Activated T-helper 1 cell treated with anti-CD3 and anti-CD28 coated beads, Interleukin-12 subunit alpha, Interleukin-12 subunit beta, Interleukin-2, Interleukin-4 antibody, amounts not matched to agents 30 ng/mL and 10 ng/mL and 1 ng/mL, durations not matched to agents 14 hours and 24 hours and 36 hours (primary cell): ENCODE results near the gene NR2C2AP. TPM values are rescaled to one million over a fixed set of nuclear protein-coding genes. Genes with fewer than 3 reads are reported as not detected.

Experiments used
- DNase-seq: peaks from one replicate; pipeline ENCODE4 v3.0.0; 2021; ENCODE audit warnings: low spot score
- H3K27ac Mint-ChIP-seq: one replicate; pipeline ENCODE4 v1.8.0; 2021; ENCODE audit warnings: mild to moderate bottlenecking, mixed read lengths
- H3K27me3 Mint-ChIP-seq: one replicate; pipeline ENCODE4 v1.8.0; 2022; ENCODE audit warnings: mild to moderate bottlenecking, moderate library complexity, mixed read lengths; ENCODE audit not compliant: insufficient read depth
- H3K36me3 Mint-ChIP-seq: one replicate; pipeline ENCODE4 v1.8.0; 2021; ENCODE audit warnings: low read depth, mixed read lengths
- H3K4me1 Mint-ChIP-seq: one replicate; pipeline ENCODE4 v1.8.0; 2021; ENCODE audit warnings: low read depth, mixed read lengths
- H3K4me3 Mint-ChIP-seq: one replicate; pipeline ENCODE4 v1.8.0; 2021; ENCODE audit warnings: mild to moderate bottlenecking, moderate library complexity, mixed read lengths
- H3K9me3 Mint-ChIP-seq: one replicate; pipeline ENCODE4 v1.8.0; 2021; ENCODE audit warnings: mixed read lengths
- intact Hi-C: fragments of 100-400 bp; cut with micrococcal nuclease; formaldehyde crosslinking; loops from one replicate; pipeline ENCODE4 v1.15.1; 2024
- total RNA-seq: library from RNA; stranded (reverse); gene quantifications from 2 replicates; pipeline ENCODE4 v1.2.3, GENCODE V29; 2022

NR2C2AP gene
- total RNA-seq, 1 donor from 2014 or later = 52.0 TPM

GRCh38 chr19:19170053-19170872 is 33.0 kb downstream of the NR2C2AP start, which contains the start of gene MEF2B:
MEF2B (minus strand) TSS chr19:19170263; CDS start chr19:19150735, 19,528 bp downstream.
- Mint-ChIP-seq H3K4me3 (peak within 1 kb of the TSS; percentile 47), H3K4me1 (peaks cover 16% of the 10 kb centered on the region), H3K9me3 (no peaks in the 10 kb centered on the region), H3K27me3 (peaks cover 3% of the 10 kb centered on the region), H3K27ac (no peak within 1 kb of the TSS), H3K36me3 (peaks cover 3% of the 10 kb centered on the region)
- DNase-seq = peak; percentile 72
- intact Hi-C loops = loop anchor here (1.0 kb wide), 2 partner anchors 32 to 33 kb away; partner anchors contain the start of genes NR2C2AP and TMEM161A

GRCh38 chr19:19169236-19170052 is 33.8 kb downstream of the NR2C2AP start:
- H3K27ac Mint-ChIP-seq = no peak overlapping the region
- DNase-seq = no peak
- H3K4me3 Mint-ChIP-seq = no peak overlapping the region
- H3K9me3 Mint-ChIP-seq = no peaks in the 10 kb centered on the region
- intact Hi-C loops = loop anchor here (1.0 kb wide), 2 partner anchors 31 to 34 kb away; partner anchors contain the start of genes NR2C2AP and TMEM161A
- peaks cover 3% of the 10 kb centered on the region for H3K27me3 Mint-ChIP-seq
- peaks cover 3% of the 10 kb centered on the region for H3K36me3 Mint-ChIP-seq
- peaks cover 16% of the 10 kb centered on the region for H3K4me1 Mint-ChIP-seq

DNA sequence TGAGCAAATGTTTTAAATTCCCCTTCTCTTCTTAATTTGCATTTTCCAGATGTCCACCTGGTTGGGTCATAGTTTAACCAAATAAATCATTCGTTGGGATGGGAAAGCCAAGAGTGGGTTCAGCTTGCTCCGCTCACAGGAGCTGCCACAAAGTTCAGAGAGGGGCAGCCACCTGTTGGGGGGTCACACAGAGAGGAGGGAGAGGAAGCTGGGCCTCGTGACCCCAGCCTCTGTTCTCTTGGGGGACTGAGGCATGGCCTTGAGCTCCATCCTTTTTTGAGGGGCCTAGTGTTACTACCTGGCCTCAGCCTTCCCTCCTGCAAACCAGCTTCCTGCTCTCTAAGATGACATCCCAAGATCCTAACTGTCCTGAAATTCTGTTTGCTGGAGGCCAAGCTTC is 35.6 kb downstream of the NR2C2AP start:
- intact Hi-C loops = no loop called here
- peaks cover 3% of the 10 kb centered on the region for H3K27me3 Mint-ChIP-seq
- no peak for DNase-seq
- H3K4me3 Mint-ChIP-seq = no peak overlapping the region
- peaks cover 3% of the 10 kb centered on the region for H3K36me3 Mint-ChIP-seq
- no peak overlapping the region for H3K27ac Mint-ChIP-seq
- peaks cover 16% of the 10 kb centered on the region for H3K4me1 Mint-ChIP-seq
- no peaks in the 10 kb centered on the region for H3K9me3 Mint-ChIP-seq

GRCh38 chr19:19165396-19165795 is 37.8 kb downstream of the NR2C2AP start:
- Mint-ChIP-seq H3K27ac (peak overlapping the region; percentile 44), H3K27me3 (peaks cover 3% of the 10 kb centered on the region), H3K4me3 (no peak overlapping the region), H3K4me1 (peaks cover 9% of the 10 kb centered on the region), H3K9me3 (no peaks in the 10 kb centered on the region), H3K36me3 (no peaks in the 10 kb centered on the region)
- no peak for DNase-seq
- intact Hi-C loops = no loop called here

GRCh38 chr19:19162495-19162894 is 40.7 kb downstream of the NR2C2AP start:
- H3K4me1 Mint-ChIP-seq = no peaks in the 10 kb centered on the region
- no peak overlapping the region for H3K4me3 Mint-ChIP-seq
- H3K9me3 Mint-ChIP-seq = no peaks in the 10 kb centered on the region
- no peak overlapping the region for H3K27ac Mint-ChIP-seq
- intact Hi-C loops = no loop called here
- DNase-seq = no peak
- no peaks in the 10 kb centered on the region for H3K36me3 Mint-ChIP-seq
- H3K27me3 Mint-ChIP-seq = no peaks in the 10 kb centered on the region

- intact Hi-C loops = no loop called here
- Mint-ChIP-seq H3K27me3 (no peaks in the 10 kb centered on the region), H3K27ac (no peak overlapping the region), H3K4me1 (no peaks in the 10 kb centered on the region), H3K36me3 (peaks cover 2% of the 10 kb centered on the region), H3K9me3 (no peaks in the 10 kb centered on the region), H3K4me3 (no peak overlapping the region)
- no peak for DNase-seq
Observed at GRCh38 chr19:19160461-19161035, 42.7 kb downstream of the NR2C2AP start.

DNA sequence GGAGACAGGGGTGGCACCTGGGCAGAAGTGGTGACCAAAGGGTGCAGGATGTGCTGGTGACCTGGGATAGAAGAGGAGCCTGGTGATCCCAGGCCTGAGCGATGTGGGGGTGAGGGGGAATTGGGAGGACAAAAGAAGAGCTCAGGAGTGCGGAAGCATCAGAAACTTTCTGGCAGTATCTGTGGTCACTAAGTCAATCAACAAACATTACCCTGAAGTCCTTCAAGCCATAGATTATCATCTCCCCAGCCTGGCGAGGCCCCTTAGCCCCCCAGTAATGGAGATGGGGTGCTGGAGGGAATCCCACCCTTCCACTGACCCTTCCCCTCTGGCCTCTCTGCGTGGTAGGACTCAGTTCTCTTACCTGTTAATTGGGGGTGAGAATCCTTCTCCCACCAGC is 43.7 kb downstream of the NR2C2AP start:
- H3K9me3 Mint-ChIP-seq = no peaks in the 10 kb centered on the region
- no peak overlapping the region for H3K27ac Mint-ChIP-seq
- intact Hi-C loops = no loop called here
- H3K36me3 Mint-ChIP-seq = peaks cover 4% of the 10 kb centered on the region
- no peaks in the 10 kb centered on the region for H3K27me3 Mint-ChIP-seq
- DNase-seq = no peak
- no peak overlapping the region for H3K4me3 Mint-ChIP-seq
- H3K4me1 Mint-ChIP-seq = no peaks in the 10 kb centered on the region

DNA sequence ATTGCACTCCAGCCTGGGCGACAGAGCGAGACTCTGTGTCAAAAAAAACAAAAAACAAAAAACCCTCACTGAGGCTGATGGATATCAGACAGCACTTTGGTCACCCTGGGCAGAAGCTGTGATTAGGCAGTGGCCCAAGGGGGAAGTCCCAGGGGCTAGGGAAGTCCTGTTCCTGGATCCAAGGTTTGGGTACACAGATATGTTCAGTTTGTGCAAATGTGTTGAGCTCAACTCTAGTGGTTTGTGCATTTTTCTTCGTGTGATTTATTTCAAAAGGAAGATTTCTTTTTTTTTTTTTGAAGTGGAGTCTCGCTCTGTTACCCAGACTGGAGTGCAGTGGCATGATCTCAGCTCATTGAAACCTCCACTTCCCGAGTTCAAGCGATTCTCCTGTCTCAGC is 45.4 kb downstream of the NR2C2AP start:
- intact Hi-C loops = no loop called here
- Mint-ChIP-seq H3K27ac (no peak overlapping the region), H3K4me3 (no peak overlapping the region), H3K36me3 (peaks cover 4% of the 10 kb centered on the region), H3K9me3 (no peaks in the 10 kb centered on the region), H3K4me1 (no peaks in the 10 kb centered on the region), H3K27me3 (no peaks in the 10 kb centered on the region)
- no peak for DNase-seq

GRCh38 chr19:19155495-19156219 is 47.6 kb downstream of the NR2C2AP start:
- H3K27me3 Mint-ChIP-seq = no peaks in the 10 kb centered on the region
- H3K4me3 Mint-ChIP-seq = no peak overlapping the region
- intact Hi-C loops = no loop called here
- no peak for DNase-seq
- peaks cover 4% of the 10 kb centered on the region for H3K36me3 Mint-ChIP-seq
- H3K4me1 Mint-ChIP-seq = no peaks in the 10 kb centered on the region
- H3K27ac Mint-ChIP-seq = no peak overlapping the region
- H3K9me3 Mint-ChIP-seq = no peaks in the 10 kb centered on the region

DNA sequence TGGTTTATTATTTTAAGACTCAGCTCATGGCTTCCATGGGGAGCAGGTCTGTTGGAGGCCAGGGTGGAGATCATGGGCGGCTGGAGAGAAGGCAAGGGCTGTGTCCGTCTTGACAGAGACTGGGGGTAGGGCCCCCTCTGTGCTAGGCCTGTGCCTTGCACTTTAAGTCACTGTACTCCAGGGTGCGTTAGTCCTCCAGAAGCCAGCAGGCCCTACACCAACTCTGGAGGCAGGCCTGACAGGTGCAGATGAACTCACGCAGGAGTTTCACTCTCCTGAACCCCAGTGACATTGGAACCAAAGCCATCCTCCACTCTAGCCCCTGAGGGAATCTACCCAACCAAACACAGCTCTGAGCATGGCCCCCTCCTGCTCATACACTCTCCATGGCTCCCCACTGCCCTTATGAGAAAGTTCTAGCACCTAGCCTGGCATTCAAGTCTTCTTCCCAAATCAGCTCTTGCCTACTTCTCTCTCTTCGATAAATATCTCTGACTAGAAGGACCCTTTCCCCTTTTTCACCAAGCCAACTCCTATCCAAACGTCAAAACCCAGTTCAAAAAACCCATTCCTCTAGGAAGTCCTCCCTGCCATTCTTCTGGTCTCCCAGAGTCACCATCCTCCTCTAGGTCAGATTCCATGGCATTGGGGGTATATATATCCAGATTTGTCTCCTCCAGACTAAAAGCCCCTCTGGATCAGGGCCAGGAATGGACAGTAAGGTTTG is 48.3 kb downstream of the NR2C2AP start:
- Mint-ChIP-seq H3K4me1 (no peaks in the 10 kb centered on the region), H3K27me3 (no peaks in the 10 kb centered on the region), H3K27ac (no peak overlapping the region), H3K36me3 (peaks cover 4% of the 10 kb centered on the region), H3K4me3 (no peak overlapping the region), H3K9me3 (no peaks in the 10 kb centered on the region)
- intact Hi-C loops = no loop called here
- DNase-seq = no peak

DNA sequence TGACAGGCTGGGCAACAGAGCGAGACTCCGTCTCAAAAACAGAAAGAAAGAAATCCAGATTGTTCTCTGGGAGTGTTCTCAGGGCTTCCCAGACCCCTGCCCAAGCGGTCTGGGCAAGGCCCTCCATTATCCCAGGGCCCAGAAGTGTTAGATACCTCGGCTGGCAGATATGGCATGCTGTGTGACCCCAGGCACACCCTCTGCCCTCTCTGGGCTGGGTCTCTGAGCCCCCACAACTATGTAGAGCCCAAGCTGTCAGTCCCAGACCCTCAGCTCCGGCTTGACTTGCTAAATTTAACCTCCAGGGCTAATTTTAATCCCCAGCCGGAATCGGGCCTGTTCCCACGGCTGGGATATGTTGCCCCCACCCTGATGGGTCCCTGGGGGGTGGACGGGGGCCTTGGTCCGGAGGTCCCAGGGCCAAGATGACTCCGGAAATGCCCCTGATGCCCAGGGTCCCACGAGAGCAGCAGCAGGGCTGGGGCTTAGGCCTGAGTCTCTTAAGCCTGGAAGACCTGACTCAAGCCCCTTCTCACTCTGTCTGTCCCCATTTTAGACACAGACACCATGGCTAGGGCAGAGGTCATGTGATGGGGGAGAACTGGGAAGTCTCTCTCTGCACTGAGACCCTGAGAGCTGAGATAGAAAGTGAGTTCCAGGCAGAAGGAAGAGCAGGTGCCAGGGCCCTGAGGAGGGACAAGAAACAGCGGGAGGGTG is 50.4 kb downstream of the NR2C2AP start:
- Mint-ChIP-seq H3K4me3 (no peak overlapping the region), H3K36me3 (peaks cover 4% of the 10 kb centered on the region), H3K27me3 (no peaks in the 10 kb centered on the region), H3K4me1 (no peaks in the 10 kb centered on the region), H3K27ac (no peak overlapping the region), H3K9me3 (no peaks in the 10 kb centered on the region)
- DNase-seq = no peak
- intact Hi-C loops = no loop called here
